ENCODE results near the gene TREH.

- TF ChIP-seq POLR2A (IDR thresholded peaks at IDR 0.05), result no peak
- TF ChIP-seq CTCF (IDR thresholded peaks at IDR 0.05), result no peak
These were observed 14.7 kb upstream of the TREH start for GRCh38 chr11:118694185-118694584.
